H1 (cell line): ENCODE measurements around the gene BACE2. TPM values are rescaled to one million over a fixed set of nuclear protein-coding genes. Genes with fewer than 3 reads are reported as not detected.

Source experiments
- CTCF ChIA-PET: fragments of 300-600 bp; sonication (Branson Sonifier 250); formaldehyde crosslinking; loops from one replicate; lab custom pipeline; 2021; ENCODE audit not compliant: partially characterized antibody; lab: Charles Lee
- POLR2A ChIA-PET: fragments of 300-600 bp; sonication (Branson Sonifier 250); formaldehyde crosslinking; loops from one replicate; lab custom pipeline; 2021; ENCODE audit warnings: inconsistent platforms; ENCODE audit not compliant: partially characterized antibody; lab: Charles Lee
- DNase-seq, 2 experiments: peaks; one replicate each; pipeline versions ENCODE4 v3.0.0 to v3.0.0-alpha.2; 2010 to 2022; ENCODE audit warnings: low spot score in 2 of 2, low read depth in 1 of 2, mixed read lengths in 1 of 2
- FAIRE-seq: peaks from 2 replicates; lab custom pipeline; 2011; peaks lifted over from hg19 to GRCh38; lab: Jason Lieb, UNC
- H2AFZ ChIP-seq: 2 replicates; pipeline ENCODE4 v1.8.1; 2012; ENCODE audit warnings: low read length, inconsistent platforms
- H2AK5ac ChIP-seq: 2 replicates; pipeline ENCODE4 v1.6.1; 2013; ENCODE audit warnings: low read depth, low read length
- H2BK120ac ChIP-seq: replicated peaks from 2 replicates; pipeline ENCODE3; 2013; ENCODE audit warnings: low read depth, low read length, inconsistent platforms
- H2BK12ac ChIP-seq: 2 replicates; pipeline ENCODE4 v1.6.1; 2013; ENCODE audit warnings: low read depth, low read length
- H2BK15ac ChIP-seq: 2 replicates; pipeline ENCODE4 v1.6.1; 2013; ENCODE audit warnings: low read length
- H2BK20ac ChIP-seq: 2 replicates; pipeline ENCODE4 v1.6.1; 2013; ENCODE audit warnings: low read length
- H2BK5ac ChIP-seq: 2 replicates; pipeline ENCODE4 v1.6.1; 2013; ENCODE audit warnings: low read depth, low read length
- H3K14ac ChIP-seq: 2 replicates; pipeline ENCODE4 v1.6.1; 2013; ENCODE audit warnings: inconsistent platforms; ENCODE audit not compliant: insufficient read length
- H3K18ac ChIP-seq: 2 replicates; pipeline ENCODE4 v1.6.1; 2013; ENCODE audit warnings: low read length; ENCODE audit errors: extremely low read depth
- H3K23ac ChIP-seq: 2 replicates; pipeline ENCODE4 v1.6.1; 2013; ENCODE audit warnings: inconsistent platforms; ENCODE audit not compliant: insufficient read length
- H3K23me2 ChIP-seq: 2 replicates; pipeline ENCODE4 v1.6.1; 2013; ENCODE audit warnings: low read depth, low read length
- H3K27ac ChIP-seq: 2 replicates; pipeline ENCODE4 v1.6.1; 2011; ENCODE audit warnings: low read depth, low read length, inconsistent platforms
- H3K27me3 ChIP-seq, 4 experiments: replicated peaks in 1 of 4; 1 replicate in 1 of 4; 2 replicates in 3 of 4; pipeline versions ENCODE4 v1.6.1 to v1.8.1; 2011 to 2013; ENCODE audit warnings: low read length in 3 of 4, mild to moderate bottlenecking in 3 of 4, inconsistent platforms in 2 of 4, mixed read lengths in 2 of 4, moderate library complexity in 1 of 4; ENCODE audit not compliant: control insufficient read depth in 3 of 4, insufficient read depth in 3 of 4; ENCODE audit errors: extremely low read depth in 1 of 4
- H3K36me3 ChIP-seq, 4 experiments: 2 replicates each; pipeline versions ENCODE4 v1.6.1 to v1.8.1; 2011 to 2013; ENCODE audit warnings: mild to moderate bottlenecking in 4 of 4, low read length in 3 of 4, moderate library complexity in 2 of 4, control low read depth in 1 of 4, inconsistent platforms in 1 of 4; ENCODE audit not compliant: insufficient read depth in 4 of 4, control insufficient read depth in 2 of 4
- H3K4ac ChIP-seq: replicated peaks from 2 replicates; pipeline ENCODE3; 2013; ENCODE audit warnings: low read length, low read depth, mixed read lengths, inconsistent platforms; ENCODE audit not compliant: insufficient read length
- H3K4me1 ChIP-seq, 4 experiments: replicated peaks in 1 of 4; 1 replicate in 1 of 4; 2 replicates in 3 of 4; pipeline versions ENCODE4 v1.6.1 to v1.8.1; 2011 to 2013; ENCODE audit warnings: low read length in 3 of 4, inconsistent platforms in 2 of 4, mixed read lengths in 1 of 4; ENCODE audit not compliant: insufficient read depth in 4 of 4, control insufficient read depth in 3 of 4
- H3K4me2 ChIP-seq, 2 experiments: 2 replicates each; pipeline versions ENCODE4 v1.6.1 to v1.8.1; 2011 to 2013; ENCODE audit warnings: low read depth in 2 of 2, low read length in 2 of 2, control low read depth in 1 of 2, inconsistent platforms in 1 of 2, mild to moderate bottlenecking in 1 of 2; ENCODE audit not compliant: insufficient read depth in 1 of 2
- H3K4me3 ChIP-seq, 4 experiments: fragments of 200-600, 300-600 bp in 1 of 4; sonication (generic), shearing (Covaris generic), sonication (Bioruptor Twin) in 1 of 4; 2 replicates each; pipeline versions ENCODE4 v1.5.1 to v1.8.1; 2011 to 2016; ENCODE audit warnings: low read length in 4 of 4, low read depth in 3 of 4, control low read depth in 2 of 4, inconsistent platforms in 2 of 4, mild to moderate bottlenecking in 2 of 4, mixed read lengths in 1 of 4, moderate library complexity in 1 of 4; ENCODE audit not compliant: insufficient read depth in 2 of 4; ENCODE audit errors: extremely low read depth in 1 of 4
- H3K56ac ChIP-seq: replicated peaks from 2 replicates; pipeline ENCODE3; 2013; ENCODE audit warnings: low read depth, mild to moderate bottlenecking, mixed read lengths, low read length, inconsistent platforms; ENCODE audit not compliant: insufficient read length
- H3K79me1 ChIP-seq: 2 replicates; pipeline ENCODE4 v1.6.1; 2013; ENCODE audit warnings: low read depth, low read length, control low read depth
- H3K79me2 ChIP-seq, 2 experiments: 2 replicates each; pipeline versions ENCODE4 v1.6.1 to v1.8.1; 2012 to 2013; ENCODE audit warnings: low read length in 2 of 2, mild to moderate bottlenecking in 2 of 2, inconsistent platforms in 1 of 2; ENCODE audit not compliant: insufficient read depth in 2 of 2, control insufficient read depth in 1 of 2
- H3K9ac ChIP-seq, 4 experiments: replicated peaks in 1 of 4; 1 replicate in 1 of 4; 2 replicates in 3 of 4; pipeline versions ENCODE4 v1.6.1 to v1.8.1; 2011 to 2013; ENCODE audit warnings: low read depth in 3 of 4, low read length in 3 of 4, control low read depth in 2 of 4, mild to moderate bottlenecking in 2 of 4, moderate library complexity in 2 of 4, inconsistent platforms in 1 of 4; ENCODE audit errors: extremely low read depth in 1 of 4
- H3K9me3 ChIP-seq, 2 experiments: 2 replicates each; pipeline versions ENCODE4 v1.6.1 to v1.8.1; 2012 to 2013; ENCODE audit warnings: mild to moderate bottlenecking in 2 of 2, moderate library complexity in 2 of 2, control low read depth in 1 of 2, inconsistent platforms in 1 of 2, low read depth in 1 of 2, low read length in 1 of 2, mixed read lengths in 1 of 2; ENCODE audit not compliant: insufficient read depth in 2 of 2
- H4K20me1 ChIP-seq, 2 experiments: replicated peaks in 1 of 2; 2 replicates each; pipeline versions ENCODE3 to v1.8.1; 2011 to 2013; ENCODE audit warnings: inconsistent platforms in 2 of 2, low read length in 2 of 2, mild to moderate bottlenecking in 1 of 2; ENCODE audit not compliant: insufficient read depth in 2 of 2, control insufficient read depth in 1 of 2
- H4K5ac ChIP-seq: 2 replicates; pipeline ENCODE4 v1.6.1; 2013; ENCODE audit warnings: low read length, low read depth, mixed read lengths, inconsistent platforms; ENCODE audit not compliant: insufficient read length
- H4K8ac ChIP-seq: 2 replicates; pipeline ENCODE4 v1.8.0; 2013; ENCODE audit warnings: mild to moderate bottlenecking, moderate library complexity, low read length, inconsistent platforms; ENCODE audit not compliant: insufficient read depth; ENCODE audit errors: extremely low read depth
- H4K91ac ChIP-seq: replicated peaks from 2 replicates; pipeline ENCODE3; 2013; ENCODE audit warnings: low read length, mixed read lengths, inconsistent platforms; ENCODE audit not compliant: insufficient read length
- HDAC6 ChIP-seq: IDR thresholded peaks from one replicate; pipeline ENCODE4 v1.7.1; 2012; ENCODE audit warnings: low read depth, mild to moderate bottlenecking, inconsistent platforms, low read length, moderate library complexity
- SP1 ChIP-seq: IDR thresholded peaks from 2 replicates; pipeline ENCODE4 v1.6.1; 2011; ENCODE audit warnings: low read depth, low read length
- WGBS, 2 experiments: shearing (Covaris generic) in 1 of 2; methylation state at CpG; one replicate each; pipeline versions ENCODE4 v1.1.6 to v1.1.7; 2013 to 2015; ENCODE audit warnings: low lambda C conversion rate in 2 of 2, mixed read lengths in 2 of 2, inconsistent platforms in 1 of 2, low coverage in 1 of 2, missing lambda C conversion rate in 1 of 2; ENCODE audit not compliant: insufficient replicate concordance in 2 of 2, insufficient coverage in 1 of 2, insufficient read length in 1 of 2; ENCODE audit errors: extremely low coverage in 1 of 2, missing lambda C conversion rate in 1 of 2; 5-methylcytosine and 5-hydroxymethylcytosine counted together
- polyA plus RNA-seq, 7 experiments: library from polyadenylated mRNA; depleted of rRNA in 3 of 7; stranded (reverse) in 5 of 7; unstranded in 2 of 7; fragments of >200 nt in 5 of 7; fragments of 200-250 nt in 2 of 7; gene quantifications; 1 replicate in 5 of 7; 2 replicates in 1 of 7; 4 replicates in 1 of 7; pipeline versions ENCODE4 v1.2.1 to v1.2.3, GENCODE V29; 2011 to 2013; ENCODE audit warnings: missing spikeins in 2 of 7, mixed read lengths in 2 of 7
- total RNA-seq: library from RNA; stranded (reverse); fragmentation: NEBNext Ultra II Directional; extraction: Animal tissue kit (Norgen Biotek cat#: 25700); gene quantifications from 2 replicates; pipeline ENCODE4 v1.2.1, GENCODE V29; 2021

Gene BACE2
- total and polyA plus RNA-seq, 2 of the 8 experiments (the other 6 are each of a cell fraction or from before 2014, with no cell fraction given) = 8.1 to 10.9 TPM

- Histone ChIP-seq H3K4me3 (no peak overlapping the region), H3K14ac (no peak overlapping the region), H3K56ac (no peak overlapping the region), H3K27me3 (no peaks in the 10 kb centered on the region; a peak in 1 of 7 replicates), H3K9ac (no peak overlapping the region), H2BK5ac (no peak overlapping the region), H2BK15ac (no peak overlapping the region), H4K91ac (no peak overlapping the region), H3K4ac (no peak overlapping the region), H3K9me3 (peaks cover 0 to 6% of the 10 kb centered on the region in 2 experiments; a peak in 1 of 4 replicates), H3K27ac (no peak overlapping the region), H3K23ac (no peak overlapping the region), H3K36me3 (no peaks in the 10 kb centered on the region), H2AFZ (no peak overlapping the region), H3K23me2 (peaks cover 2% of the 10 kb centered on the region; the same call in 1 of the 2 replicates), H3K4me1 (no peaks in the 10 kb centered on the region), H4K8ac (no peak overlapping the region), H2BK20ac (no peak overlapping the region), H2BK12ac (no peak overlapping the region), H3K18ac (no peak overlapping the region), H3K79me1 (no peaks in the 10 kb centered on the region), H4K20me1 (peaks cover 0 to 2% of the 10 kb centered on the region in 2 experiments), H2AK5ac (no peak overlapping the region), H4K5ac (no peak overlapping the region), H2BK120ac (no peak overlapping the region), H3K4me2 (no peak overlapping the region), H3K79me2 (no peaks in the 10 kb centered on the region)
- ChIA-PET POLR2A (no interaction called here), CTCF (interaction anchor here (0.6 to 9.0 kb wide), 8 partner anchors 9 to 324 kb away, joined by 3 to 98 read pairs (median 4); partner anchors contain the start of gene BACE2)
- 97% methylated on average over 7 of the region's 7 CpGs; no CpG with 5 or more reads in 1 of the 2 experiments for WGBS, 2 experiments
- FAIRE-seq = no peak
- no peak for DNase-seq
- TF ChIP-seq SP1 = no peak
- TF ChIP-seq HDAC6 = no peak
Measured at GRCh38 chr21:41135746-41136145, 32.2 kb upstream of the BACE2 start.
